ENCODE results near the gene CRYBG2. TPM values are rescaled to one million over a fixed set of nuclear protein-coding genes. Genes with fewer than 3 reads are reported as not detected.

The CRYBG2 gene
- total and polyA plus RNA-seq, 10 of the 15 experiments (the other 5 are each of a cell fraction or from before 2014, with no cell fraction given): 0.03 to 1.2 (median 0.11) TPM; not detected in 4

DNA sequence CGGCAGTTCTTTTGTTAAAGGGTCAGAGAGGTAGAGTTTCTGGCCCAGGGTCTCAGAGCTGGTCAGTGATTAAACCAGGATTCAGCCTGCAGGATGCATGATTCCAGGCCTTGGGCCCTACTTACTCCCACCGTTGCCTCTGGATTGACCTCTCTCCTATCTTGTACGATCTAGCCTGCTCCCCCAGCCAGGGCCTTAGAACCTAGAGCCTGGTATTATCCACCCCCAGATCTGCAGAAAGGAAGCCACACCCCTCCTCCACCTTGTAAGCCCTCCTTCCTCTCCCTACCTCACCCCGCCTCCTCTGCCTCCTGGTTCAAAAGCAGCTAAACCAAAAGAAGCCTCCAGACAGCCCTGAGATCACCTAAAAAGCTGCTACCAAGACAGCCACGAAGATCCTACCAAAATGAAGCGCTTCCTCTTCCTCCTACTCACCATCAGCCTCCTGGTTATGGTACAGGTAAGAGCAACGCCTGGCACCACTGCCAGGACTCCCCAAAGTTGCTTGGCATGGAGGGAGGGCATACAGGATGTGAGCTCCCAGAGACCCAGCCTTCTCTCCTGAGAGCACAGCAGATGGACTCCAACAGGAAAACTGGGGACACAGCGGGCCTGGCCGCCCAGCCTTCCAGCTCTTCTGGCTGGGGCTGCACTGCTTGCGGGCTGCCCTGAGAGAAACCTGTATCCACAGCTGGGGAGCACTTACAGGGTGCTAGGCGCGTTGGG, 36.2 kb downstream of the CRYBG2 start, which contains the start of gene CD52 (continued):
- TF ChIP-seq, protein P1, sequence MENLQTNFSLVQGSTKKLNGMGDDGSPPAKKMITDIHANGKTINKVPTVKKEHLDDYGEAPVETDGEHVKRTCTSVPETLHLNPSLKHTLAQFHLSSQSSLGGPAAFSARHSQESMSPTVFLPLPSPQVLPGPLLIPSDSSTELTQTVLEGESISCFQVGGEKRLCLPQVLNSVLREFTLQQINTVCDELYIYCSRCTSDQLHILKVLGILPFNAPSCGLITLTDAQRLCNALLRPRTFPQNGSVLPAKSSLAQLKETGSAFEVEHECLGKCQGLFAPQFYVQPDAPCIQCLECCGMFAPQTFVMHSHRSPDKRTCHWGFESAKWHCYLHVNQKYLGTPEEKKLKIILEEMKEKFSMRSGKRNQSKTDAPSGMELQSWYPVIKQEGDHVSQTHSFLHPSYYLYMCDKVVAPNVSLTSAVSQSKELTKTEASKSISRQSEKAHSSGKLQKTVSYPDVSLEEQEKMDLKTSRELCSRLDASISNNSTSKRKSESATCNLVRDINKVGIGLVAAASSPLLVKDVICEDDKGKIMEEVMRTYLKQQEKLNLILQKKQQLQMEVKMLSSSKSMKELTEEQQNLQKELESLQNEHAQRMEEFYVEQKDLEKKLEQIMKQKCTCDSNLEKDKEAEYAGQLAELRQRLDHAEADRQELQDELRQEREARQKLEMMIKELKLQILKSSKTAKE (IDR thresholded peaks at IDR 0.05; ENCODE audit: low read depth, poor library complexity, severe bottlenecking): no peak
- 0 out of 2 replicates have a peak, but pooled peaks have one; percentile 53 for TF ChIP-seq SMARCA5 (IDR thresholded peaks at IDR 0.05)
- TF ChIP-seq, protein P2, sequence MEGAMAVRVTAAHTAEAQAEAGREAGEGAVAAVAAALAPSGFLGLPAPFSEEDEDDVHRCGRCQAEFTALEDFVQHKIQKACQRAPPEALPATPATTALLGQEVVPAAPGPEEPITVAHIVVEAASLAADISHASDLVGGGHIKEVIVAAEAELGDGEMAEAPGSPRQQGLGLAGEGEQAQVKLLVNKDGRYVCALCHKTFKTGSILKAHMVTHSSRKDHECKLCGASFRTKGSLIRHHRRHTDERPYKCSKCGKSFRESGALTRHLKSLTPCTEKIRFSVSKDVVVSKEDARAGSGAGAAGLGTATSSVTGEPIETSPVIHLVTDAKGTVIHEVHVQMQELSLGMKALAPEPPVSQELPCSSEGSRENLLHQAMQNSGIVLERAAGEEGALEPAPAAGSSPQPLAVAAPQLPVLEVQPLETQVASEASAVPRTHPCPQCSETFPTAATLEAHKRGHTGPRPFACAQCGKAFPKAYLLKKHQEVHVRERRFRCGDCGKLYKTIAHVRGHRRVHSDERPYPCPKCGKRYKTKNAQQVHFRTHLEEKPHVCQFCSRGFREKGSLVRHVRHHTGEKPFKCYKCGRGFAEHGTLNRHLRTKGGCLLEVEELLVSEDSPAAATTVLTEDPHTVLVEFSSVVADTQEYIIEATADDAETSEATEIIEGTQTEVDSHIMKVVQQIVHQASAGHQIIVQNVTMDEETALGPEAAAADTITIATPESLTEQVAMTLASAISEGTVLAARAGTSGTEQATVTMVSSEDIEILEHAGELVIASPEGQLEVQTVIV (IDR thresholded peaks at IDR 0.05; ENCODE audit: borderline replicate concordance, partially characterized antibody): no peak
- no peak for TF ChIP-seq TCF12 (IDR thresholded peaks at IDR 0.05; ENCODE audit: low read depth, low read length)
- TF ChIP-seq, protein P3, sequence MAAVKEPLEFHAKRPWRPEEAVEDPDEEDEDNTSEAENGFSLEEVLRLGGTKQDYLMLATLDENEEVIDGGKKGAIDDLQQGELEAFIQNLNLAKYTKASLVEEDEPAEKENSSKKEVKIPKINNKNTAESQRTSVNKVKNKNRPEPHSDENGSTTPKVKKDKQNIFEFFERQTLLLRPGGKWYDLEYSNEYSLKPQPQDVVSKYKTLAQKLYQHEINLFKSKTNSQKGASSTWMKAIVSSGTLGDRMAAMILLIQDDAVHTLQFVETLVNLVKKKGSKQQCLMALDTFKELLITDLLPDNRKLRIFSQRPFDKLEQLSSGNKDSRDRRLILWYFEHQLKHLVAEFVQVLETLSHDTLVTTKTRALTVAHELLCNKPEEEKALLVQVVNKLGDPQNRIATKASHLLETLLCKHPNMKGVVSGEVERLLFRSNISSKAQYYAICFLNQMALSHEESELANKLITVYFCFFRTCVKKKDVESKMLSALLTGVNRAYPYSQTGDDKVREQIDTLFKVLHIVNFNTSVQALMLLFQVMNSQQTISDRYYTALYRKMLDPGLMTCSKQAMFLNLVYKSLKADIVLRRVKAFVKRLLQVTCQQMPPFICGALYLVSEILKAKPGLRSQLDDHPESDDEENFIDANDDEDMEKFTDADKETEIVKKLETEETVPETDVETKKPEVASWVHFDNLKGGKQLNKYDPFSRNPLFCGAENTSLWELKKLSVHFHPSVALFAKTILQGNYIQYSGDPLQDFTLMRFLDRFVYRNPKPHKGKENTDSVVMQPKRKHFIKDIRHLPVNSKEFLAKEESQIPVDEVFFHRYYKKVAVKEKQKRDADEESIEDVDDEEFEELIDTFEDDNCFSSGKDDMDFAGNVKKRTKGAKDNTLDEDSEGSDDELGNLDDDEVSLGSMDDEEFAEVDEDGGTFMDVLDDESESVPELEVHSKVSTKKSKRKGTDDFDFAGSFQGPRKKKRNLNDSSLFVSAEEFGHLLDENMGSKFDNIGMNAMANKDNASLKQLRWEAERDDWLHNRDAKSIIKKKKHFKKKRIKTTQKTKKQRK (IDR thresholded peaks at IDR 0.05; ENCODE audit: low read depth, low read length): no peak
- peak; percentile 45; the same call in 1 of the 2 replicates for TF ChIP-seq NBN (IDR thresholded peaks at IDR 0.05)
- no peak for TF ChIP-seq BACH1 (IDR thresholded peaks at IDR 0.05; ENCODE audit: borderline replicate concordance)
- no peak for TF ChIP-seq FOXM1 (IDR thresholded peaks at IDR 0.05; ENCODE audit: low read depth, low read length)
- TF ChIP-seq, protein P4, sequence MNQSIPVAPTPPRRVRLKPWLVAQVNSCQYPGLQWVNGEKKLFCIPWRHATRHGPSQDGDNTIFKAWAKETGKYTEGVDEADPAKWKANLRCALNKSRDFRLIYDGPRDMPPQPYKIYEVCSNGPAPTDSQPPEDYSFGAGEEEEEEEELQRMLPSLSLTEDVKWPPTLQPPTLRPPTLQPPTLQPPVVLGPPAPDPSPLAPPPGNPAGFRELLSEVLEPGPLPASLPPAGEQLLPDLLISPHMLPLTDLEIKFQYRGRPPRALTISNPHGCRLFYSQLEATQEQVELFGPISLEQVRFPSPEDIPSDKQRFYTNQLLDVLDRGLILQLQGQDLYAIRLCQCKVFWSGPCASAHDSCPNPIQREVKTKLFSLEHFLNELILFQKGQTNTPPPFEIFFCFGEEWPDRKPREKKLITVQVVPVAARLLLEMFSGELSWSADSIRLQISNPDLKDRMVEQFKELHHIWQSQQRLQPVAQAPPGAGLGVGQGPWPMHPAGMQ (IDR thresholded peaks at IDR 0.05; ENCODE audit: borderline replicate concordance): no peak
- TF ChIP-seq ZBED1 (IDR thresholded peaks at IDR 0.05; ENCODE audit: borderline replicate concordance): no peak
- TF ChIP-seq FOS (IDR thresholded peaks at IDR 0.05; ENCODE audit: borderline replicate concordance, extremely low read depth, insufficient read length): no peak
- no peak for TF ChIP-seq CBFB (IDR thresholded peaks at IDR 0.05; ENCODE audit: low read depth)
- TF ChIP-seq JUNB (IDR thresholded peaks at IDR 0.05): no peak
- no peak for TF ChIP-seq NFYA (IDR thresholded peaks at IDR 0.05; ENCODE audit: borderline replicate concordance, low read depth, low read length)
- no peak for TF ChIP-seq ZSCAN29 (IDR thresholded peaks at IDR 0.05)
- TF ChIP-seq, protein P5, sequence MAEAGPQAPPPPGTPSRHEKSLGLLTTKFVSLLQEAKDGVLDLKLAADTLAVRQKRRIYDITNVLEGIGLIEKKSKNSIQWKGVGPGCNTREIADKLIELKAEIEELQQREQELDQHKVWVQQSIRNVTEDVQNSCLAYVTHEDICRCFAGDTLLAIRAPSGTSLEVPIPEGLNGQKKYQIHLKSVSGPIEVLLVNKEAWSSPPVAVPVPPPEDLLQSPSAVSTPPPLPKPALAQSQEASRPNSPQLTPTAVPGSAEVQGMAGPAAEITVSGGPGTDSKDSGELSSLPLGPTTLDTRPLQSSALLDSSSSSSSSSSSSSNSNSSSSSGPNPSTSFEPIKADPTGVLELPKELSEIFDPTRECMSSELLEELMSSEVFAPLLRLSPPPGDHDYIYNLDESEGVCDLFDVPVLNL (IDR thresholded peaks at IDR 0.05; ENCODE audit: low read depth, low read length): no peak
- no peak for TF ChIP-seq SUPT20H (IDR thresholded peaks at IDR 0.05; ENCODE audit: borderline replicate concordance, control insufficient read depth, low read depth, low read length)
- TF ChIP-seq RAD51 (IDR thresholded peaks at IDR 0.05): no peak
- TF ChIP-seq NFXL1 (IDR thresholded peaks at IDR 0.05; ENCODE audit: borderline replicate concordance): no peak
- no peak for TF ChIP-seq CHD1 (IDR thresholded peaks at IDR 0.05; ENCODE audit: low read depth, low read length)

All from GM12878 (cell line).